Body of pancreas (tissue), 4 donors: ENCODE measurements around the gene JMJD7. TPM values are rescaled to one million over a fixed set of nuclear protein-coding genes. Genes with fewer than 3 reads are reported as not detected.

Experiments used
- ATAC-seq: fragments of 150-250 bp; one replicate; pipeline ENCODE4 v1.9.1; 2016
- DNase-seq, 4 donors: peaks; one replicate each; pipeline ENCODE4 v3.0.0-alpha.2; 2019
- H3K27ac ChIP-seq, 4 donors: fragments of 200-600 bp; sonication (generic); 1 replicate in 3 of 4; 2 replicates in 1 of 4; pipeline versions ENCODE4 v1.5.1 to v1.6.1; 2016 to 2019; ENCODE audit warnings: mild to moderate bottlenecking in 1 of 4, mixed read lengths in 1 of 4, moderate library complexity in 1 of 4
- H3K27me3 ChIP-seq, 2 donors: fragments of 200-600 bp; sonication (generic); one replicate each; pipeline ENCODE4 v1.6.0; 2016; ENCODE audit warnings: mild to moderate bottlenecking in 1 of 2
- H3K36me3 ChIP-seq, 2 donors: fragments of 200-600 bp; sonication (generic); replicated peaks in 1 of 2; 2 replicates each; pipeline ENCODE4 v1.5.1; 2016; ENCODE audit warnings: low read depth in 2 of 2; ENCODE audit not compliant: insufficient read depth in 1 of 2
- H3K4me1 ChIP-seq: fragments of 200-600 bp; sonication (generic); one replicate; pipeline ENCODE4 v1.6.0; 2016
- H3K4me3 ChIP-seq, 2 donors: fragments of 200-600 bp; sonication (generic); 1 replicate in 1 of 2; 2 replicates in 1 of 2; pipeline ENCODE4 v1.5.1; 2016 to 2019
- H3K9me3 ChIP-seq, 3 donors: fragments of 200-600 bp; sonication (generic); 1 replicate in 2 of 3; 2 replicates in 1 of 3; pipeline ENCODE4 v1.5.1; 2016
- POLR2A ChIP-seq, 3 donors: fragments of 450-650 bp; IDR thresholded peaks; one replicate each; pipeline ENCODE4 v1.6.1; 2016; ENCODE audit warnings: antibody characterized with exemption in 3 of 3, mild to moderate bottlenecking in 2 of 3
- WGBS, 2 donors: methylation state at CpG; one replicate each; pipeline ENCODE4 v1.1.5; 2017; 5-methylcytosine and 5-hydroxymethylcytosine counted together
- intact Hi-C: fragments of 100-400 bp; cut with DNase I; formaldehyde crosslinking; loops from one replicate; pipeline ENCODE4 v1.15.1; 2023
- total RNA-seq, 2 donors: library from RNA; depleted of rRNA; stranded (reverse); fragments of >200 nt; gene quantifications; one replicate each; pipeline ENCODE4 v1.1.0, GENCODE V29; 2016
- TF ChIP-seq, protein P1 (sequence below), 7 experiments: fragments of 450-650 bp in 4 of 7; fragments of 200-600 bp in 3 of 7; sonication (generic) in 3 of 7; IDR thresholded peaks; one replicate each; pipeline ENCODE4 v1.5.1; 2016 to 2019; ENCODE audit warnings: antibody characterized with exemption in 7 of 7

The JMJD7 gene
- total RNA-seq, 2 donors from 2014 or later: 2.0 to 13.0 TPM

DNA sequence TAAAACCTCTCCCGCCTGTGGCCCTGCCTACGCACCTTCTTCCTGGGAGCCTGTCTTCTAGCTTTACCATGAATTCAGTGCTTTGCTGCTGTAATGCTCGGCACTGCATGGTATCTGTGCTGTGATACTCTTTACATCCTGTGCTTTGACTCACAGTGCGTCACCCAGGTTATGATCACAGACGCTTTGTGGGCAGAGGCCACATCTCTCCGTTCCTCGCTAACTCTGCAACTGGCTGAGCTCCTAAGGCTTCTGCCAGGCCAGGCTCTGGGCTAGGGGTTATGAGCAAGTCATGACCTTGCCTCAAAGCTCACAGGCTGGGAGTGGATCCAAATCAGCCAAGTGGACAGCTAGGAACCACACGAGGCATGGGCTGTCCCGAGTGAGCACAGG, 42.8 kb downstream of the JMJD7 start:
- WGBS, 2 donors: 69 to 94% methylated on average over 8 to 9 of the region's 9 CpGs
- Histone ChIP-seq H3K36me3 (no peaks in the 10 kb centered on the region), H3K27me3 (no peaks in the 10 kb centered on the region), H3K9me3 (no peaks in the 10 kb centered on the region), H3K4me1 (no peaks in the 10 kb centered on the region), H3K4me3 (no peak overlapping the region), H3K27ac (no peak overlapping the region)
- no peak for TF ChIP-seq POLR2A (IDR thresholded peaks at IDR 0.05)
- TF ChIP-seq, protein P1, sequence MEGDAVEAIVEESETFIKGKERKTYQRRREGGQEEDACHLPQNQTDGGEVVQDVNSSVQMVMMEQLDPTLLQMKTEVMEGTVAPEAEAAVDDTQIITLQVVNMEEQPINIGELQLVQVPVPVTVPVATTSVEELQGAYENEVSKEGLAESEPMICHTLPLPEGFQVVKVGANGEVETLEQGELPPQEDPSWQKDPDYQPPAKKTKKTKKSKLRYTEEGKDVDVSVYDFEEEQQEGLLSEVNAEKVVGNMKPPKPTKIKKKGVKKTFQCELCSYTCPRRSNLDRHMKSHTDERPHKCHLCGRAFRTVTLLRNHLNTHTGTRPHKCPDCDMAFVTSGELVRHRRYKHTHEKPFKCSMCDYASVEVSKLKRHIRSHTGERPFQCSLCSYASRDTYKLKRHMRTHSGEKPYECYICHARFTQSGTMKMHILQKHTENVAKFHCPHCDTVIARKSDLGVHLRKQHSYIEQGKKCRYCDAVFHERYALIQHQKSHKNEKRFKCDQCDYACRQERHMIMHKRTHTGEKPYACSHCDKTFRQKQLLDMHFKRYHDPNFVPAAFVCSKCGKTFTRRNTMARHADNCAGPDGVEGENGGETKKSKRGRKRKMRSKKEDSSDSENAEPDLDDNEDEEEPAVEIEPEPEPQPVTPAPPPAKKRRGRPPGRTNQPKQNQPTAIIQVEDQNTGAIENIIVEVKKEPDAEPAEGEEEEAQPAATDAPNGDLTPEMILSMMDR (IDR thresholded peaks at IDR 0.05): no peak
- intact Hi-C loops: no loop called here
- DNase-seq (no peak), ATAC-seq (no peak)

DNA sequence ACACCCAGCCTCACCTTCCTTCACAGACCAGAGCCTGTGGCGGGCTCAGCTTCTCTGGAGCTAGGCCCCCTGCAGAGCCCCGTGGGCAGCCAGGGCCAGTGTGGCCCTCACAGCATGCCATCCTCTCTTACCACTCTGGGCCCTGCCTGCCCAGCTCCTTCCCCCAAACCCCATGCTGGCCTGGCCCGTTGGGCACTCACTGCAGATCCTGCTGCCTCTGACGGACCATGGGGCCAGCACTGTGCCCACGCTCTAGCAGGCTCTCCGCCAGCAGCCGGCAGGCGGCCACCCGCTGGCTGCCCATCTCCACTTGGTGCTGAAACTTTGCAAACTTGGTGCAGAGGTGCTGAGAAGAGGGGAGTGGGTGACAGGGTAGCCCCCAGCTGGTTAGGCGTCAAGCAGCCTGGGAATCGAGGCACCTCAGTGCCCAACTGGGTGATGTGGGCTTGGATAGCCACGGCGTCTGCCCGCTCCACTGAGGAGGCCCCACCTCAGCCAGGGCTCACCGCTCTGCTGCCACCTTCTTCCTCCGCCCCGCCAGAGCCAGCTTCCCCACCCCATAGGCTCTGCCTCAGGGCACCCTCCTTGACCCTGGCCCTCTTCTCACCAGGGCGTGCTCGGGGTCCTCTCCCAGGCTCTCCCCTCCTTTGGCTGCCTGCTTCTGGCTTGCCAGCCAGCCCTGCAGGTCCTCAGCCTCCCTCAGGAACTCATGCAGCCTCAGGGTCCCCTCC, 43.4 kb downstream of the JMJD7 start:
- intact Hi-C loops: no loop called here
- H3K9me3 ChIP-seq: no peaks in the 10 kb centered on the region
- H3K36me3 ChIP-seq: no peaks in the 10 kb centered on the region
- no peaks in the 10 kb centered on the region for H3K4me1 ChIP-seq
- H3K27ac ChIP-seq: no peak overlapping the region
- TF ChIP-seq POLR2A (IDR thresholded peaks at IDR 0.05): no peak
- TF ChIP-seq, protein P1 (IDR thresholded peaks at IDR 0.05): no peak
- WGBS, 2 donors: 88 to 91% methylated on average over 4 to 17 of the region's 19 CpGs
- no peak for ATAC-seq
- no peaks in the 10 kb centered on the region for H3K27me3 ChIP-seq
- DNase-seq: no peak
- H3K4me3 ChIP-seq: no peak overlapping the region

DNA sequence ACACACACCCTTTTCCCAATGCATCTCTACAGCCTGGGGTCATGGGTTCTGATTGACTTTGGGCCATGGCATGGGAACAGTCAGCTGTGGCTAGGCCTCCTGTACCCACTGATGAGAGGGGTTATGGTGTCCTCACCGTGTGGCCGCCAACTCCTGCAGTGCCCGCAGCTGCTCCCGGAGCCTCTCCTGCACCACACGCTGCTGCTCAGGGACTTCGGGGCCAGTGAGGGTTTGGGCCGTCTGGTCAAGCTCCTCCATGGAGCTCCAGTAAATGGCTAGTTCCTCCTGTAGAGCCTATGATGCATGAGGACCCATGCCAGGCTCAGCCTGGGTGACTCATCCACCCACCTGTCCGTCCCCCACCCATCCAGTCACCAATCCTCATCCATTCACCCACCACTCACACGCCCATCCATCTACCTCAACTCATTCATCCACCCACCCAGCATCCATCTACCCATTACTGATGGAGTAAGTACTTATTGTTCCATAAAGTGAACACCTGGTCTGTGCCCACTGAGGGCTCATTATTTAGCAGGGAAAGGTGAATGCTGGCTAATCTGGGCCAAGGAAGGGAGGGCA, 44.4 kb downstream of the JMJD7 start:
- ATAC-seq (no peak), DNase-seq (no peak)
- no peak overlapping the region for H3K27ac ChIP-seq
- H3K9me3 ChIP-seq: no peaks in the 10 kb centered on the region
- WGBS, 2 donors: 94 to 97% methylated on average over 7 to 9 of the region's 9 CpGs
- intact Hi-C loops: no loop called here
- H3K36me3 ChIP-seq: no peaks in the 10 kb centered on the region
- H3K4me1 ChIP-seq: no peaks in the 10 kb centered on the region
- TF ChIP-seq, protein P1 (IDR thresholded peaks at IDR 0.05): no peak
- TF ChIP-seq POLR2A (IDR thresholded peaks at IDR 0.05): no peak
- H3K4me3 ChIP-seq: no peak overlapping the region
- no peaks in the 10 kb centered on the region for H3K27me3 ChIP-seq

DNA sequence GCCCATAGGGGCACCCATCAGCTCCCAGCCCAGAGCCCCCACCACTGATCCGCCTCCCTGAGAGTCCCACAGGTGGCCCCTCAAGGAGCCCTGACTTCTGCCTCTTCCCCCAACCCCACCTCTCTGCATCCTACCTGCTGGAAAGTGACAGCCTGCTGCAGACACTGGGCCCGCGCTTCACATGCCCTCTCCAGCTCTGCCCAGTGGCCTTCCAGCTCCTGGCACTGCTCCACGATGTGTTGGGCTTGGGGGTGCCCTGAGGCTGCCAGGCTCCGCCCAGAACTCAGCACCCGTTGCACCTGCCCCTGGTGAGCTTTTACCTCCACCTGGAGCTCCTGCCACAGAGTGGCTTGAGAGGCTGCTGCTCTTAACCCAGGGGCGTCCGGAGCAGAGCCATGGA, 45.8 kb downstream of the JMJD7 start:
- no peak overlapping the region for H3K27ac ChIP-seq
- ATAC-seq (no peak), DNase-seq (no peak)
- WGBS, 2 donors: 81 to 86% methylated on average over 6 to 8 of the region's 8 CpGs
- intact Hi-C loops: no loop called here
- no peak overlapping the region for H3K4me3 ChIP-seq
- H3K9me3 ChIP-seq: no peaks in the 10 kb centered on the region
- H3K27me3 ChIP-seq: no peaks in the 10 kb centered on the region
- no peak for TF ChIP-seq POLR2A (IDR thresholded peaks at IDR 0.05)
- TF ChIP-seq, protein P1 (IDR thresholded peaks at IDR 0.05): no peak
- H3K4me1 ChIP-seq: no peaks in the 10 kb centered on the region
- no peaks in the 10 kb centered on the region for H3K36me3 ChIP-seq

DNA sequence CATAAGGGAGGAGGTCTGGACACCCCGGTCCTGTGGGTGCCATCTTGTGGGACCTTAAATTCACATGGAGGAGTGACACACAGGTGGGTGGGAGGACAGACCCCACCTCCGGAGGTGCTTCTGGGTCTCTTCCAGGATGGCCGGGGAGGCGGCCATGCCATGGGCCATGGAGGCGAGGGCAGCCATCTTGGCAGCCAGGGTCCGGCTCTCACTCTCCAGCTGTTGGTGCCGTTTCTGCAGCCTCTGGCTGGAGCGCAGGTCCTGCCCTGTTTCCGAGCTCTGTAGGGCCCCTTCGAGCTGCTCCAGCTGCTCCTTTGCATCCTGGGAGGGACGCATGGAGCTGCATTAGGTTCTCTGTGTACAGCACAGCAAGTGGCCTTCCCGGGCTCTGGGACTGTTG, 46.8 kb downstream of the JMJD7 start:
- intact Hi-C loops: no loop called here
- ATAC-seq: no peak

More for the DNA sequence above, 46.8 kb downstream of the JMJD7 start:
- H3K4me1 ChIP-seq: no peaks in the 10 kb centered on the region
- H3K36me3 ChIP-seq: no peaks in the 10 kb centered on the region
- H3K4me3 ChIP-seq: no peak overlapping the region
- no peak for TF ChIP-seq POLR2A (IDR thresholded peaks at IDR 0.05)
- TF ChIP-seq, protein P1 (IDR thresholded peaks at IDR 0.05): no peak
- no peaks in the 10 kb centered on the region for H3K27me3 ChIP-seq
- no peaks in the 10 kb centered on the region for H3K9me3 ChIP-seq
- 89 to 100% methylated on average over 2 to 9 of the region's 12 CpGs for WGBS, 2 donors
- DNase-seq: no peak
- H3K27ac ChIP-seq: no peak overlapping the region
